HEK293T (cell line): Measurements from ENCODE around the gene TTC33.

Source experiments
- CTCF ChIA-PET: fragments of 350-600 bp; formaldehyde crosslinking; extraction: SDS; loops from one replicate; lab custom pipeline; 2021; ENCODE audit warnings: antibody characterized with exemption, inconsistent platforms; lab: Yijun Ruan, JAX
- POLR2A ChIA-PET: fragments of 350-600 bp; formaldehyde crosslinking; extraction: SDS; loops from one replicate; lab custom pipeline; 2020; ENCODE audit warnings: antibody characterized with exemption, inconsistent platforms; lab: Yijun Ruan, JAX
- DNase-seq: peaks from one replicate; pipeline ENCODE4 v3.0.0; 2012; ENCODE audit warnings: mixed read lengths; ENCODE audit errors: extremely low spot score
- ARNT ChIP-seq: fragments of 450-650 bp; IDR thresholded peaks from 2 replicates; pipeline ENCODE4 v1.6.1; 2017; ENCODE audit warnings: mild to moderate bottlenecking
- BHLHE40 ChIP-seq: fragments of 450-650 bp; IDR thresholded peaks from 2 replicates; pipeline ENCODE4 v1.6.1; 2016; ENCODE audit warnings: mild to moderate bottlenecking, moderate library complexity, borderline replicate concordance
- CTBP1 ChIP-seq: fragments of 450-650 bp; IDR thresholded peaks from 2 replicates; pipeline ENCODE4 v1.6.1; 2016; ENCODE audit warnings: borderline replicate concordance
- ELF4 ChIP-seq: fragments of 450-650 bp; IDR thresholded peaks from 2 replicates; pipeline ENCODE4 v1.6.1; 2017; ENCODE audit warnings: antibody characterized with exemption
- FOXA1 ChIP-seq: fragments of 450-650 bp; IDR thresholded peaks from 2 replicates; pipeline ENCODE4 v1.6.1; 2016; ENCODE audit warnings: mild to moderate bottlenecking
- FOXK2 ChIP-seq: fragments of 450-650 bp; IDR thresholded peaks from 2 replicates; pipeline ENCODE4 v1.6.1; 2016; ENCODE audit warnings: mild to moderate bottlenecking
- FOXM1 ChIP-seq: fragments of 450-650 bp; IDR thresholded peaks from 2 replicates; pipeline ENCODE4 v1.6.1; 2017; ENCODE audit warnings: mild to moderate bottlenecking, borderline replicate concordance
- HDGF ChIP-seq: fragments of 450-650 bp; IDR thresholded peaks from 2 replicates; pipeline ENCODE4 v1.6.1; 2017; ENCODE audit warnings: antibody characterized with exemption, borderline replicate concordance
- L3MBTL2 ChIP-seq: fragments of 450-650 bp; conservative IDR thresholded peaks from 2 replicates; pipeline ENCODE4 v1.6.1; 2016; ENCODE audit warnings: mild to moderate bottlenecking
- LEF1 ChIP-seq: fragments of 450-650 bp; IDR thresholded peaks from 2 replicates; pipeline ENCODE4 v1.6.1; 2017; ENCODE audit warnings: mild to moderate bottlenecking, borderline replicate concordance
- NFRKB ChIP-seq: fragments of 450-650 bp; IDR thresholded peaks from 2 replicates; pipeline ENCODE4 v1.6.1; 2016; ENCODE audit warnings: mild to moderate bottlenecking, moderate library complexity
- PKNOX1 ChIP-seq: fragments of 450-650 bp; IDR thresholded peaks from 2 replicates; pipeline ENCODE4 v1.6.1; 2016
- SP1 ChIP-seq: fragments of 450-650 bp; IDR thresholded peaks from 2 replicates; pipeline ENCODE4 v1.6.1; 2017
- SUZ12 ChIP-seq: fragments of 450-650 bp; IDR thresholded peaks from 2 replicates; pipeline ENCODE4 v1.6.1; 2016; ENCODE audit warnings: mild to moderate bottlenecking
- TARDBP ChIP-seq: fragments of 450-650 bp; IDR thresholded peaks from 2 replicates; pipeline ENCODE4 v1.6.1; 2016
- ZNF384 ChIP-seq: fragments of 450-650 bp; IDR thresholded peaks from 2 replicates; pipeline ENCODE4 v1.6.1; 2016

The TTC33 gene

GRCh38 chr5:40551496-40552491 is 204.0 kb downstream of the TTC33 start:
- TF ChIP-seq BHLHE40 (no peak), SUZ12 (no peak), PKNOX1 (no peak), TARDBP (no peak), ELF4 (no peak), FOXA1 (no peak), ZNF384 (no peak), ARNT (no peak), HDGF (no peak), CTBP1 (no peak), NFRKB (no peak), FOXK2 (no peak), LEF1 (no peak), FOXM1 (no peak), L3MBTL2 (no peak), SP1 (no peak)
- no peak for DNase-seq
- ChIA-PET POLR2A (no interaction called here), CTCF (no interaction called here)

GRCh38 chr5:40550481-40550880 is 205.3 kb downstream of the TTC33 start:
- ChIA-PET CTCF (no interaction called here), POLR2A (no interaction called here)

GRCh38 chr5:40549616-40550015 is 206.1 kb downstream of the TTC33 start:
- ChIA-PET CTCF (no interaction called here), POLR2A (no interaction called here)
- TF ChIP-seq TARDBP (no peak), FOXK2 (no peak), ARNT (no peak), PKNOX1 (no peak), ZNF384 (no peak), HDGF (no peak), SP1 (no peak), FOXA1 (no peak), NFRKB (no peak), L3MBTL2 (no peak), LEF1 (no peak), SUZ12 (no peak), CTBP1 (no peak), FOXM1 (no peak), ELF4 (no peak), BHLHE40 (no peak)
- DNase-seq, result no peak

More at GRCh38 chr5:40550481-40550880, 205.3 kb downstream of the TTC33 start:
- DNase-seq, result no peak
- TF ChIP-seq BHLHE40 (no peak), CTBP1 (no peak), ELF4 (no peak), HDGF (no peak), ARNT (no peak), NFRKB (no peak), FOXK2 (no peak), FOXM1 (no peak), PKNOX1 (no peak), FOXA1 (no peak), LEF1 (no peak), SUZ12 (no peak), SP1 (no peak), L3MBTL2 (no peak), ZNF384 (no peak), TARDBP (no peak)

- POLR2A ChIA-PET, result no interaction called here
- no peak for DNase-seq
- TF ChIP-seq FOXM1, result no peak
- TF ChIP-seq FOXK2, result no peak
- TF ChIP-seq HDGF, result no peak
- TF ChIP-seq TARDBP, result no peak
- no peak for TF ChIP-seq L3MBTL2
- TF ChIP-seq FOXA1, result no peak
- CTCF ChIA-PET, result no interaction called here
These were observed 207.7 kb downstream of the TTC33 start for GRCh38 chr5:40547994-40548575.

- DNase-seq, result no peak
- POLR2A ChIA-PET, result no interaction called here
- CTCF ChIA-PET, result no interaction called here
- no peak for TF ChIP-seq LEF1
- TF ChIP-seq FOXA1, result no peak
- no peak for TF ChIP-seq SUZ12
- TF ChIP-seq ELF4, result no peak
- no peak for TF ChIP-seq FOXM1
These were observed 208.2 kb downstream of the TTC33 start for GRCh38 chr5:40547557-40547956.

GRCh38 chr5:40540301-40540700 is 215.5 kb downstream of the TTC33 start:
- POLR2A ChIA-PET, result no interaction called here
- no peak for DNase-seq
- CTCF ChIA-PET, result no interaction called here
- TF ChIP-seq FOXM1, result no peak
- no peak for TF ChIP-seq ZNF384
- no peak for TF ChIP-seq NFRKB
- no peak for TF ChIP-seq FOXA1
- TF ChIP-seq BHLHE40, result no peak
- no peak for TF ChIP-seq CTBP1
